Keratinocyte (primary cell): ENCODE results near the gene TP73. TPM values are rescaled to one million over a fixed set of nuclear protein-coding genes. Genes with fewer than 3 reads are reported as not detected.
A peak's percentile ranks its signal among the peaks of the same experiment; 100 is the strongest.

Source experiments
- DNase-seq: peaks from one replicate; pipeline ENCODE4 v3.0.0-alpha.2; 2011; ENCODE audit warnings: low read depth, missing footprints, low spot score
- FAIRE-seq: peaks from 2 replicates; lab custom pipeline; 2011; peaks lifted over from hg19 to GRCh38; lab: Jason Lieb, UNC
- H2AFZ ChIP-seq: 2 replicates; pipeline ENCODE4 v1.6.0; 2012; ENCODE audit warnings: low read length, control low read depth, inconsistent platforms; ENCODE audit not compliant: control insufficient read depth
- H3K27ac ChIP-seq: 2 replicates; pipeline ENCODE4 v1.5.1; 2011; ENCODE audit warnings: low read length; ENCODE audit not compliant: control insufficient read depth, insufficient read depth
- H3K27me3 ChIP-seq: 3 replicates; pipeline ENCODE4 v1.6.0; 2011; ENCODE audit warnings: low read length; ENCODE audit not compliant: control insufficient read depth, insufficient read depth; ENCODE audit errors: extremely low read depth
- H3K36me3 ChIP-seq, 2 experiments: 2 replicates in 1 of 2; 3 replicates in 1 of 2; pipeline ENCODE4 v1.5.1; 2011; ENCODE audit warnings: low read length in 2 of 2, mild to moderate bottlenecking in 1 of 2; ENCODE audit not compliant: control insufficient read depth in 2 of 2, insufficient read depth in 2 of 2; ENCODE audit errors: extremely low read depth in 1 of 2
- H3K4me1 ChIP-seq: 3 replicates; pipeline ENCODE4 v1.5.1; 2011; ENCODE audit warnings: low read length; ENCODE audit not compliant: control insufficient read depth, insufficient read depth; ENCODE audit errors: extremely low read depth
- H3K4me2 ChIP-seq: 3 replicates; pipeline ENCODE4 v1.6.0; 2011; ENCODE audit warnings: low read depth, low read length; ENCODE audit not compliant: control insufficient read depth, insufficient read depth; ENCODE audit errors: extremely low read depth
- H3K4me3 ChIP-seq, 3 experiments: fragments of 200-600 bp in 1 of 3; sonication (generic) in 1 of 3; 2 replicates in 2 of 3; 3 replicates in 1 of 3; pipeline ENCODE4 v1.5.1; 2011 to 2016; ENCODE audit warnings: low read length in 3 of 3, mild to moderate bottlenecking in 3 of 3, control low read depth in 2 of 3, inconsistent platforms in 1 of 3, low read depth in 1 of 3, mixed read lengths in 1 of 3, mixed run types in 1 of 3, moderate library complexity in 1 of 3; ENCODE audit not compliant: control insufficient read depth in 2 of 3, insufficient read depth in 2 of 3; ENCODE audit errors: extremely low read depth in 1 of 3
- H3K79me2 ChIP-seq: 2 replicates; pipeline ENCODE4 v1.6.0; 2012; ENCODE audit warnings: low read length; ENCODE audit not compliant: control insufficient read depth, insufficient read depth
- H3K9ac ChIP-seq: 3 replicates; pipeline ENCODE4 v1.6.0; 2011; ENCODE audit warnings: low read length; ENCODE audit not compliant: control insufficient read depth, insufficient read depth; ENCODE audit errors: extremely low read depth
- H3K9me1 ChIP-seq: 3 replicates; pipeline ENCODE4 v1.6.0; 2011; ENCODE audit warnings: low read length; ENCODE audit not compliant: control insufficient read depth, insufficient read depth; ENCODE audit errors: extremely low read depth
- H3K9me3 ChIP-seq: 2 replicates; pipeline ENCODE4 v1.5.1; 2012; ENCODE audit warnings: low read depth, low read length; ENCODE audit not compliant: control insufficient read depth
- H4K20me1 ChIP-seq: 3 replicates; pipeline ENCODE4 v1.6.0; 2011; ENCODE audit warnings: low read length; ENCODE audit not compliant: control insufficient read depth, insufficient read depth; ENCODE audit errors: extremely low read depth
- CTCF ChIP-seq, 3 experiments: IDR thresholded peaks in 1 of 3; conservative IDR thresholded peaks in 1 of 3; optimal IDR thresholded peaks in 1 of 3; 2 replicates in 2 of 3; 3 replicates in 1 of 3; pipeline versions ENCODE3 to v1.5.1; 2011; ENCODE audit warnings: low read length in 3 of 3, mild to moderate bottlenecking in 3 of 3, moderate library complexity in 2 of 3, control low read depth in 1 of 3, inconsistent platforms in 1 of 3; ENCODE audit not compliant: insufficient read depth in 2 of 3; ENCODE audit errors: extremely low read depth in 1 of 3
- EZH2 ChIP-seq: IDR thresholded peaks from one replicate; pipeline ENCODE4 v1.6.1; 2012; ENCODE audit warnings: inconsistent platforms, mild to moderate bottlenecking, low read length, moderate library complexity
- dilution Hi-C: fragments of 300-500 bp; cut with MboI; formaldehyde crosslinking; loops from one replicate; pipeline ENCODE4 v1.7.0; 2020; ENCODE audit warnings: low sequenced_read_pairs; ENCODE audit not compliant: extremely low pct_ligation_motif_present
- polyA plus RNA-seq, 5 experiments: library from polyadenylated mRNA; depleted of rRNA in 3 of 5; stranded (reverse) in 3 of 5; stranded (forward) in 1 of 5; unstranded in 1 of 5; fragments of >200 nt; gene quantifications; 1 replicate in 1 of 5; 2 replicates in 3 of 5; 3 replicates in 1 of 5; pipeline versions ENCODE4 v1.2.1 to v1.2.3, GENCODE V29; 2011 to 2012; ENCODE audit warnings: missing spikeins in 2 of 5, low read depth in 1 of 5, low replicate concordance in 1 of 5

TP73 gene
- polyA plus RNA-seq, 1 donor (not counting 4 experiments of a cell fraction or from before 2014, with no cell fraction given), result 0.14 TPM

- H3K4me1 ChIP-seq, result peaks cover 12% of the 10 kb centered on the region
- no peaks in the 10 kb centered on the region for H3K79me2 ChIP-seq
- no peaks in the 10 kb centered on the region for H3K9me1 ChIP-seq
- no peaks in the 10 kb centered on the region for H3K9me3 ChIP-seq
- peak; percentile 44 for FAIRE-seq
- no peaks in the 10 kb centered on the region for H3K36me3 ChIP-seq
- no peak overlapping the region for H3K4me2 ChIP-seq
- no peak for TF ChIP-seq CTCF (optimal IDR thresholded peaks at IDR 0.05 in 1 of 3, IDR thresholded peaks at IDR 0.05 in 1 of 3, conservative IDR thresholded peaks at IDR 0.05 in 1 of 3; ENCODE audit: extremely low read depth in 1 of 3, insufficient read depth in 2 of 3, low read length in 3 of 3)
- no peak for TF ChIP-seq EZH2
- H3K9ac ChIP-seq, result no peak overlapping the region
- no peak overlapping the region for H3K4me3 ChIP-seq
- H4K20me1 ChIP-seq, result no peaks in the 10 kb centered on the region
- no peak overlapping the region for H3K27ac ChIP-seq
- dilution Hi-C loops, result no loop called here
- no peak for DNase-seq
- H2AFZ ChIP-seq, result no peak overlapping the region
- H3K27me3 ChIP-seq, result peaks cover 4% of the 10 kb centered on the region
Measured at GRCh38 chr1:3679098-3679555, 26.8 kb downstream of the TP73 start.

DNA sequence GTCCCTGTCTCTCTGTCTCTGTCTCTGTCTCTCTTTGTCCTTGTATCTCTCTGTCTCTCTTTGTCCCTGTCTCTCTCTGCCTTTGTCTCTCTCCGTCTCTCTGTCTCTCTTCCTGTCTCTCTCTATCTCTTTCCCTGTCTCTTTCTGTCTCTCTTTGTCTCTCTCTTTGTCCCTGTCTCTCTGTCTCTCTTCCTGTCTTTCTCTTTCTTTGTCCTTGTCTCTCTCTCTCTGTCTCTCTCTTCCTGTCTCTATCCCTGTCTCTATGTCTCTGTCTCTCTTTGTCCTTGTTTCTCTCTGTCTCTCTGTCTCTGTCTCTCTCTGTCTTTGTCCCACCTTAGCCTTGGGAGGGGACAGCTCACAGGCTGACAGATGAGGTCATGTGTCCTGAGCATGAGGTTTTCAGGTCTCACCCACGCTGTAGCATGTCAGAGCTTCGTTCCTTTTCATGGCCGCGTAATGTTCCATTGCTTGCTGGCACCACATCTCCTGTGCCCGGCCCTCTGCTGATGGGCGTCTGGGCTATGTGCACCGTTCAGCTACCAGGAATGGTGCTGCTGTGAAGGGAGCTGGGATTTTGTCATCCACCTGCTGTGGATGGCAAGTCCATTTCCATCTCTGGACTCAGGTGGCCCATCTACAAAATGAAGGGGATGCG is 27.6 kb downstream of the TP73 start:
- Histone ChIP-seq H2AFZ (no peak overlapping the region), H3K27ac (no peak overlapping the region), H3K36me3 (no peaks in the 10 kb centered on the region), H3K9me1 (peaks cover 2% of the 10 kb centered on the region), H3K9me3 (no peaks in the 10 kb centered on the region), H3K4me1 (peaks cover 19% of the 10 kb centered on the region), H3K4me2 (no peak overlapping the region), H3K9ac (no peak overlapping the region), H3K27me3 (peaks cover 4% of the 10 kb centered on the region), H3K4me3 (no peak overlapping the region), H3K79me2 (no peaks in the 10 kb centered on the region), H4K20me1 (no peaks in the 10 kb centered on the region)
- no peak for TF ChIP-seq CTCF (optimal IDR thresholded peaks at IDR 0.05 in 1 of 3, IDR thresholded peaks at IDR 0.05 in 1 of 3, conservative IDR thresholded peaks at IDR 0.05 in 1 of 3; ENCODE audit: extremely low read depth in 1 of 3, insufficient read depth in 2 of 3, low read length in 3 of 3)
- TF ChIP-seq EZH2, result no peak
- no peak for DNase-seq
- dilution Hi-C loops, result no loop called here
- no peak for FAIRE-seq
